HG03432 (cell line): ENCODE results near the gene UCN2.
A peak's percentile ranks its signal among the peaks of the same experiment; 100 is the strongest.

Source experiments
- ATAC-seq: cut with Tn5 transposase; IDR thresholded peaks from one replicate; pipeline ENCODE4 v1.9.1; 2021; ENCODE audit warnings: mild to moderate bottlenecking, moderate library complexity; ENCODE audit not compliant: unreplicated experiment

UCN2 gene

DNA sequence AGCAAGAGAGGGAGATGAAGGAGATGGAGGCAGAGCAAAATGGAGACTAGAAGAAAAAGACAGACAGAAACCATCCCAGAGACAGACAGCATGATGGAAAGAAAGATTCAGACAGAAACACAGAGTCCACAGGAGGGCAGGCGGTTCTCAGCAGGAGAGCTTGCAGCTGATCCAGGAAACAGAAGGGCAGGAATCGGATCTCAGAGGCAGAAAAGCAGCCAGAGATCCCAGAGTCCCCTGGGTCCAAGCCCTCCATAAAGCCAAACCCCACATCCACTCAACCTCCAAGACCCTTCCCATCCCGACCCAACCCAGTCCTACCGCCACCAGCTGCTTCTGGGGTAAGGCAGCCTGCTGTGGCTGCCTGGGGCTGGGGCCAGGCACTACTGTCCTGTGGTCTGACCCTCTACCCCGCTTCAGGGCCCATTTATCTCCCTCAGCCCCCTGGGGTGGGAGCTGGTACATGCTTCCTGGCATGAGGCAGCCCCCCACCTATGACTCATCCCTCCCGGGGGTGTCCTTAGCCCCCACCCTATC lies at the start of gene UCN2:
UCN2 (minus strand) TSS at position 400 of the 537 bp plus-strand sequence. CDS start 657 bp downstream, outside the sequence.
- ATAC-seq, result no peak

GRCh38 chr3:48612309-48612708 lies 48.7 kb upstream of the UCN2 start:
- ATAC-seq, result no peak

DNA sequence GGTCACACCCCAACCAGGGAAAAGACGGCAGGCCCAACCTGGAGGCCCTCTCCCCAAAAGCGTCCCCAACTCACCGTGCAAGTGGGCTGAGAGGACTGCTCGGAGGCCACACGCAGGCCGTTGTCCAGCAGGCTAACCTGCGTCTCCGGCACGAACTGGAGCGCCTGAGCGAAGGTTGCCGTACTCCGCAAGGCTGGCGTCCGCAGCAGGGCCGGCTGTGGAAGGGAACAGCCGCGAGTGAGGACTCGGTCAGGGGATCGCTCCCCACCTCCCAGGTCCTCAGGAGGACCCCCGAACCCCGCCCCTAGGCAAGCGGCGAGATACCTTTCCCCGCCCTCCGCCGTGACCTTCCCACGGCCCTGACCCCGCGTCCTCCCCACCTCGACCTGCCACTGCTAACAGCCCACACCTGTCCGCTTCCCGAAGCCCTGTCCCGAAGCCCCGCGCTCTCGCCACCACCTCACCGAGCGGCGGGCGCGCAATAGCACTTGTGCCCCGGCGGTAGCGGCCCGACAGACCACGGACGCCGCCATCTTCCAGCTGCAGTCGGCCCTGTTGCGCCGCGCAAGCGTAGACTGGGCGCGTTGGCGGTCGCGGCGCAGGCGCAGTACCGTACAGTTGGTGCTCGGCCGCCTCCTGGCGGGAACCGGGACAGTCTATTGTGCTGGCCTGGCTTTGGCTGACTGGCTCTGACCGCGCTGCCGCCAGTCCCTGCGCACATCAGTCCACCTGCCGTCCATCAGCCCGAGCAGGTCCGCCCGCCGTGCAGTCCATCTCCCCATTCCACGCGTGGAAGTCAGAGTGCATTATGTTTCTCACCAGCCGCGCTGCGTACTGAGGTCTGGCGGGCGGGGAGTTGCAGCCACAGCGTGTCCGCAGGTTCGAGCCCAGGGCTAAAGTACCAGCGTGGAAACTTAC lies 45.8 kb upstream of the UCN2 start, which contains the start of gene UQCRC1:
UQCRC1 (minus strand) TSS at position 559 of the 918 bp plus-strand sequence; CDS start at position 533, 26 bp downstream.
- peak; percentile 94 for ATAC-seq

DNA sequence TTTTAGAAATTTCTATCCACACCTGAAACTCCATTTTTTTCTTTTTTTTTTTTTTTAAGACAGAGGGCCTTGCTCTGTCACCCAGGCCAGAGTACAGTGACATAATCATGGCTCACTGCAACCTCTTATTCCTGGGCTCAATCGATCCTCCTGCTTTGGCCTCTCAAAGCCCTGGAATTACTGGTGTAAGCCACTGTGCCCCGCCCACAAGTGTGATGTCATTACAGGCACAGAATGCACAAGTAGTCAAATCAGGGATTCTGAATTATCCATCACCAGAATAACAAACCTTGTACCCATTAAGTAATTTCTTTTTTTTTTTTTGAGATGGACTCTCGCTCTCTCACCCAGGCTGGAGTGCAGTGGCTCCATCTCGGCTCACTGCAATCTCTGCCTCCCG lies 43.9 kb upstream of the UCN2 start:
- no peak for ATAC-seq

DNA sequence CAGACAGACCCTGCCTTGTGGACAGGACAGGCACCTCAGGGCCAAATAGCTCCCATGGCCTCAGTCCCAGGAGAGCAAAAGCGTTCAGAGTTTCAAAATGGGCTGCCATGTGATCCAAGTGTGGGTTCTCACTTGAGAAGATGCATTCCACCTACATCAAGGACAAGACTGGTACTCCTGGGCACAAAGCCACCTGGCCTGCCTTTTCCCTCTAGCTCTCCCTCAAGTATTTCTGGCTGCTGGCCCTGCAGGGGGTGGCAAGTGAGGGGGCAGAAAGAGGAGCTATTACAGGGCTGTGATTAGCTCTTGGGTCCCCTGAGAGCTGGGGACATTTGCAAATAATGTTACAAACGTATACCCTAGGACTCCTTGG lies 38.0 kb upstream of the UCN2 start:
- ATAC-seq, result no peak

- ATAC-seq, result no peak
These were observed 37.4 kb upstream of the UCN2 start for GRCh38 chr3:48600711-48601621.

- ATAC-seq, result no peak
These were observed 36.1 kb upstream of the UCN2 start for GRCh38 chr3:48599509-48600285.

DNA sequence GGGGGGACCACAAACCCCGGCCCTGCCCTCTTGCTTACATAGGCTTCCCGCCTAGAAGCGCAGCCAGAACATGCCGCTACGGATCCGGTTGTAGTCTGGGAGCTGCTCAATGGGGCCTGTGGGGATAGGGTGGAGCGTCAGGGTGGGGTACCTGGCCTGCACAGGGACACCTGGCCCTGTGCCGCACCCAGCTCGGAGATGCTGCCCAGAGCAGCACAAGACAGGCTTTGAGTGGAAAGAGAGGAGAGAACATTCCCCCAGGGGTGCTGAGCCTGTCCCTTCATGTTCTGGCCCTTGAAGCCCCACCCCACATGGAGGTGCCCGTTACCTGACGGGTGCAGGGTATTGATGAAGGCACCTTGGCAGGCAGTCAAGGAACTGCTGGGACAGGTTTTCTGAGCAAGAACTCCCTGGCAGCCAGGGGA lies 35.5 kb upstream of the UCN2 start:
- no peak for ATAC-seq

DNA sequence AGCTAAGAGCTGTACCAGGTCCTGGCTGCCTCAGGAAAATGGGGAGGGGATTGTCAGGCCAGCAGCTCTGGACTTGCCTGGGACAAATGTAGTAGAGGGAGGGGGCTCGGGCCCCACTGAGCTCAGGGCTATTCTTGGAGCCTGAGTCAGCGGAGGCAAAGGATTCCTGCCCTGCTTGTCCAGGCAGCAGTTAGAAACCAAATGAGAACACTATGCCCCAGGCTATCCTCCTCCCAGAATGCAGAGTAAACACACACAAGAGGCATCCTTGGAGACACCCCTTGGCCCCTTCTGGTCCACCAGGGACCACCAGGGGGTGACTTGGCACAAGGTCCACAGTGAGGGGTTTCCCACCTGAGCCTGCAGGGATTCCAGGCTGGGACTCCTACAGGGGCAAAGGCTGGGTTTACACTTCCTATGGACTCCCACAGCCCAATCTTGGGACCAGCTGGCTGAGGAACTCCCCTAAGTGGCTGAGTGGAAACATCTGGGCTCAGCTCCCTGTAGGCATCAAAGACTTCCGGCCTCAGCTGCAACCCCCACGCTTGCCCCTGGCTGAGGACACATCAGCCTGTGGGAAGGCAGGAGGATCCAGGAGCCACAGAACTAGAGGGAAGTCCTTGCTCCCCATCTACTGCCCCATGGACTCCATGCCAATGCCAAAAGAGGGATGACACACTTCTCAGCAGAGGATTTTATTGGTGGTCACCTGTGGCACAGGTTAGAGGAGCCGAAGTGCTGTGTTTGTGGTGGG lies 34.9 kb upstream of the UCN2 start:
- no peak for ATAC-seq

GRCh38 chr3:48597408-48597800 lies 33.8 kb upstream of the UCN2 start:
- ATAC-seq, result no peak

GRCh38 chr3:48596676-48597407 lies 33.3 kb upstream of the UCN2 start:
- ATAC-seq, result no peak

- no peak for ATAC-seq
These were observed 32.6 kb upstream of the UCN2 start for GRCh38 chr3:48596157-48596556.

DNA sequence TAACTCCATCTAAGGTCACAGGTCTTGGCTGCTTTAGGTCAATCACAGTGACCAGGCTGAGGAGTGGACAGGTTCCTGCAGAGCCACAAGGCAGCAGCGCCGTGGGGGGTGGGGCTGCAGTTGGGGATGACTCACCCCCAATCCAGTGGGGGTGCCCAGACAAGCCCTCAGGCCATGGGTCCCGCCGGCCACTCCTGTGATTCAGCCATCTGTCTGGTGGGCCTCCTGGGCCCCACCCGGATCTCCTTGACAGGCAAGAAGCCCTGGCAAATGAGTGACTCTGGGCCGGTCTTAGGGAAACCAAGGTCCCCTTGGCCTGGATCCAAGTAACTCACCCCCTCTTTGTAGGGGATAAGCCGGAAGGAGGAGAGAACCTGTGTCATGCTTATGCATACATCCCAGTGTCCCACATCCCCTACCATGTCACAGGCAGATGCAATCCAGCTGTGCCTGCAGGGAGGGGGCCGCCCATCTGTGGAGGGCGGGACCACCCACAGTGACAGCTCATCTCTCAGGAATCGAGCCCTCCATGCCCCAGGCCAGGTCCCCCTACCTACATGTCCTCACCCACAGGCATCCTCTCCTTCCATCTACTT lies 32.0 kb upstream of the UCN2 start:
- ATAC-seq, result no peak

DNA sequence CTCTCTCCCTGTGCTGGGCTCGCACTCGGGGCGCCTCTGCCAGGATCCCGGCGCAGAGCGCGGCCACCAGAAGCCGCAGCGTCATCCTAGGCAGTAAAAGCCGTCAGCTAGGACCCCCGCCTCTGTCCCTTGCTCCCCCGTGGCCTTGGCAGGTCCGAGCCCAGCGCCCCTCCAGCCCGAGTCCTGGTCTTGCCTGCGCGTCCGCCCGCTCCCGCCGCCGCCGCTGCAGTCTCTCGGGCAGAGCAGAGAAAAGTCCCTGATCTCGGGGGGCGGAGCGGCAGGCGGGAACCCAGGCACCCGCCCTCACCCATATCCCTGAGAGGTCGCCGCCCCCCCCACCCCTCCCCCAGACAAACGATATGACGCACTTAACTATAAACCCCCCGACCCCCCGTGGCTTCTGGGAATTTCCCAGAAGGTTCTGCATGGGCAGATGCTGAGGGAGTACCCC lies 31.5 kb upstream of the UCN2 start, which contains the start of gene COL7A1:
COL7A1 (minus strand) TSS at position 255 of the 451 bp plus-strand sequence; CDS start at position 85, 170 bp downstream.
- no peak for ATAC-seq

DNA sequence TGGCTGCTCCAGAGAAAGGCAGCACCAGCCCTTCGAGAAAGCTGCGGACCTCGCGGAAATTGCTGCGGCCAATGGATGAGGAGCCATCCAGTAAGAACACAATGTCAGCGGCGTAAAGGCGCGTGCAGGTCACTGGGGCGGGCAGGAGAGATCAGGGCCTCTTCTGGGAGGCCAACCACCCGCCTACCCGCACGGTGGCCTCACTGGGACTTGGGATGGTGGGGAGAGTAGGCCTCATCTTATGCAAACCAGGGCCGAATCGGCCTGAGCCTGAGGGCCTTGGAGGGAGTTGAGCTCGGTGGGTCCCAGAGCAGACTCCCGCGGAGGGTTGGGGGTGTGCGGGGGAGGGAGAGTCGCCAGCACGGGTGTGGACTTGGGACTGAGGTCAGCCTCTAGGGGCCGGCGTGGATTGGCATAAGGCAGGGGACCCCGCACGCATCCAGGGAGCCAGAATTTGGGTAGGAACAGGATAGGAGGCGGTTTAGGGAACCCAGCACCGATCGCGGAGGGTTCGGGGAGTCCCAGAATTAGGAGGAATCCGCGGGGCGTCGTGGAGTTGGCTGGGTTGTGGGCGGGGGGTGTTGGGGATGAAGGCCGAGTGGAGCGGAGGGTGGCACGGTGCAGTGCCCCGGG lies 31.0 kb upstream of the UCN2 start:
- ATAC-seq, result no peak

DNA sequence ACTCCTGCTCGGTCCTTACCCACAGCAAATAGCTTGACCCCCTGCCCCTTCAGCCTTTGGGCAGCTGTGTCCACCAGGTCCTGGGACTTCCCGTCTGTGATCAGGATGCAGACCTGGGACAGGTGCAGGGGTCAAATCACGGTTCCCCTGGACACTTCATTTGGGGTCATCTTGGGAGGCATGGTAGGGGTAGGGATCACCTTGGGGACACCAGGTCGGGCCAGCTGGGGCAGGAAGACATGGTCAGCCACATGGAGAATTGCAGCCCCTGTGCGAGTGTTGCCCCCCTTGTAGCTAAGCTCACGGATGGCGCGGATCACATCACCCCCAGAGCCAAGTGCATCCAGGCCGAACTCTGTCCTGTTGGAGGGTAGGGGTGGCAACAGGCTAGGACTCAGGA lies 29.8 kb upstream of the UCN2 start:
- no peak for ATAC-seq

- ATAC-seq, result no peak
These were observed 29.0 kb upstream of the UCN2 start for GRCh38 chr3:48592519-48593087.
